Fibroblast of lung (primary cell): Measurements from ENCODE around the gene RASSF1. TPM values are rescaled to one million over a fixed set of nuclear protein-coding genes. Genes with fewer than 3 reads are reported as not detected.

Experiments
- DNase-seq, 2 donors: peaks; one replicate each; pipeline versions ENCODE4 v3.0.0 to v3.0.0-alpha.2; 2010; ENCODE audit warnings: low read depth in 2 of 2
- H2AFZ ChIP-seq: 2 replicates; pipeline ENCODE4 v1.5.1; 2012; ENCODE audit warnings: low read length, control low read depth, inconsistent platforms
- H3K27ac ChIP-seq: 2 replicates; pipeline ENCODE4 v1.5.1; 2011; ENCODE audit warnings: low read length, control low read depth; ENCODE audit not compliant: insufficient read depth
- H3K27me3 ChIP-seq: 2 replicates; pipeline ENCODE4 v1.5.1; 2011; ENCODE audit warnings: mild to moderate bottlenecking, low read length; ENCODE audit not compliant: control insufficient read depth, insufficient read depth
- H3K36me3 ChIP-seq: 2 replicates; pipeline ENCODE4 v1.5.1; 2011; ENCODE audit warnings: low read length; ENCODE audit not compliant: control insufficient read depth, insufficient read depth
- H3K4me1 ChIP-seq: 2 replicates; pipeline ENCODE4 v1.5.1; 2011; ENCODE audit warnings: low read length; ENCODE audit not compliant: control insufficient read depth, insufficient read depth; ENCODE audit errors: extremely low read depth
- H3K4me2 ChIP-seq: 2 replicates; pipeline ENCODE4 v1.5.1; 2011; ENCODE audit warnings: low read length, control low read depth; ENCODE audit not compliant: insufficient read depth; ENCODE audit errors: extremely low read depth
- H3K4me3 ChIP-seq, 4 experiments: fragments of 200-600 bp in 1 of 4; sonication (generic) in 1 of 4; replicated peaks in 1 of 4; 2 replicates each; pipeline ENCODE4 v1.5.1; 2011 to 2016; ENCODE audit warnings: low read length in 4 of 4, low read depth in 3 of 4, mild to moderate bottlenecking in 3 of 4, control low read depth in 2 of 4, inconsistent platforms in 1 of 4, mixed read lengths in 1 of 4; ENCODE audit not compliant: insufficient read depth in 1 of 4; ENCODE audit errors: control extremely low read depth in 1 of 4
- H3K79me2 ChIP-seq: 2 replicates; pipeline ENCODE4 v1.5.1; 2012; ENCODE audit warnings: mild to moderate bottlenecking, low read length, inconsistent platforms; ENCODE audit not compliant: control insufficient read depth, insufficient read depth
- H3K9ac ChIP-seq: 2 replicates; pipeline ENCODE4 v1.5.1; 2011; ENCODE audit warnings: mild to moderate bottlenecking, low read length, control low read depth; ENCODE audit not compliant: insufficient read depth
- H3K9me3 ChIP-seq: 2 replicates; pipeline ENCODE4 v1.5.1; 2012; ENCODE audit warnings: low read depth, low read length; ENCODE audit not compliant: control insufficient read depth, insufficient read depth
- H4K20me1 ChIP-seq: 2 replicates; pipeline ENCODE4 v1.5.1; 2011; ENCODE audit warnings: low read length; ENCODE audit not compliant: control insufficient read depth, insufficient read depth; ENCODE audit errors: extremely low read depth
- CTCF ChIP-seq, 2 donors: IDR thresholded peaks in 1 of 2; conservative IDR thresholded peaks in 1 of 2; 1 replicate in 1 of 2; 2 replicates in 1 of 2; pipeline ENCODE4 v1.5.1; 2011 to 2012; ENCODE audit warnings: low read length in 2 of 2, control low read depth in 1 of 2, inconsistent platforms in 1 of 2, low read depth in 1 of 2, mild to moderate bottlenecking in 1 of 2
- EZH2 ChIP-seq: IDR thresholded peaks from 2 replicates; pipeline ENCODE4 v1.5.1; 2012; ENCODE audit warnings: low read length, control low read depth, mild to moderate bottlenecking; ENCODE audit errors: missing control alignments
- polyA plus RNA-seq, 2 donors: library from polyadenylated mRNA; depleted of rRNA in 1 of 2; stranded (reverse) in 1 of 2; unstranded in 1 of 2; fragments of >200 nt; gene quantifications; 2 replicates each; pipeline ENCODE4 v1.2.1, GENCODE V29; 2011 to 2012; ENCODE audit warnings: missing spikeins in 1 of 2
- total RNA-seq: library from RNA; depleted of rRNA; stranded (reverse); fragments of >200 nt; gene quantifications from 2 replicates; pipeline ENCODE4 v1.2.1, GENCODE V29; 2014

The RASSF1 gene
- total and polyA plus RNA-seq, 2 donors (not counting 1 experiment from before 2014, with no cell fraction given), result 32.4 to 41.7 TPM

GRCh38 chr3:50326182-50326541, 14.5 kb downstream of the RASSF1 start:
- H3K27ac ChIP-seq, result no peak overlapping the region
- peaks cover 18% of the 10 kb centered on the region for H3K79me2 ChIP-seq
- no peaks in the 10 kb centered on the region for H4K20me1 ChIP-seq
- H3K4me2 ChIP-seq, result no peak overlapping the region
- DNase-seq, result no peak
- H3K4me3 ChIP-seq, result no peak overlapping the region
- no peaks in the 10 kb centered on the region for H3K27me3 ChIP-seq
- no peaks in the 10 kb centered on the region for H3K9me3 ChIP-seq
- no peak overlapping the region for H3K9ac ChIP-seq
- TF ChIP-seq EZH2 (no peak), CTCF (conservative IDR thresholded peaks at IDR 0.05 in 1 of 2, IDR thresholded peaks at IDR 0.05 in 1 of 2; ENCODE audit: low read depth in 1 of 2, low read length in 2 of 2) (no peak)
- peaks cover 7% of the 10 kb centered on the region for H3K4me1 ChIP-seq
- H2AFZ ChIP-seq, result no peak overlapping the region
- H3K36me3 ChIP-seq, result peaks cover 17% of the 10 kb centered on the region

GRCh38 chr3:50325497-50326181, 15.0 kb downstream of the RASSF1 start:
- no peak for TF ChIP-seq EZH2
- TF ChIP-seq CTCF (conservative IDR thresholded peaks at IDR 0.05 in 1 of 2, IDR thresholded peaks at IDR 0.05 in 1 of 2; ENCODE audit: low read depth in 1 of 2, low read length in 2 of 2), result no peak
- no peak overlapping the region for H3K4me3 ChIP-seq

GRCh38 chr3:50325113-50325480, 15.5 kb downstream of the RASSF1 start:
- no peaks in the 10 kb centered on the region for H4K20me1 ChIP-seq
- no peak overlapping the region for H3K4me3 ChIP-seq
- peaks cover 18% of the 10 kb centered on the region for H3K79me2 ChIP-seq
- peaks cover 6% of the 10 kb centered on the region for H3K36me3 ChIP-seq
- H2AFZ ChIP-seq, result no peak overlapping the region
- TF ChIP-seq EZH2, result no peak
- TF ChIP-seq CTCF (conservative IDR thresholded peaks at IDR 0.05 in 1 of 2, IDR thresholded peaks at IDR 0.05 in 1 of 2; ENCODE audit: low read depth in 1 of 2, low read length in 2 of 2), result no peak
- no peak overlapping the region for H3K27ac ChIP-seq
- H3K9ac ChIP-seq, result no peak overlapping the region
- DNase-seq, result no peak
- no peaks in the 10 kb centered on the region for H3K27me3 ChIP-seq
- H3K4me2 ChIP-seq, result no peak overlapping the region
- peaks cover 9% of the 10 kb centered on the region for H3K4me1 ChIP-seq
- no peaks in the 10 kb centered on the region for H3K9me3 ChIP-seq

More at GRCh38 chr3:50325497-50326181, 15.0 kb downstream of the RASSF1 start:
- H3K9me3 ChIP-seq, result no peaks in the 10 kb centered on the region
- H3K27me3 ChIP-seq, result no peaks in the 10 kb centered on the region
- DNase-seq, result no peak
- H4K20me1 ChIP-seq, result no peaks in the 10 kb centered on the region
- H3K27ac ChIP-seq, result no peak overlapping the region
- H2AFZ ChIP-seq, result no peak overlapping the region
- peaks cover 7% of the 10 kb centered on the region for H3K4me1 ChIP-seq
- H3K9ac ChIP-seq, result no peak overlapping the region
- peaks cover 15% of the 10 kb centered on the region for H3K79me2 ChIP-seq
- H3K4me2 ChIP-seq, result no peak overlapping the region
- peaks cover 12% of the 10 kb centered on the region for H3K36me3 ChIP-seq
